Loucy (cell line): Measurements from ENCODE around the gene IKBKG.

Experiments
- CTCF ChIP-seq: fragments of 200-600 bp; sonication (generic); conservative IDR thresholded peaks from 2 replicates; pipeline ENCODE4 v1.5.1; 2014; ENCODE audit warnings: mild to moderate bottlenecking, antibody characterized with exemption, low read length
- EZH2phosphoT487 ChIP-seq: fragments of 200-600 bp; IDR thresholded peaks from 2 replicates; pipeline ENCODE4 v1.6.1; 2018; ENCODE audit warnings: antibody characterized with exemption, mild to moderate bottlenecking, moderate library complexity, borderline replicate concordance

- TF ChIP-seq CTCF (no peak), EZH2phosphoT487 (no peak)
Measured at GRCh38 chrX:154515966-154516655, 31.3 kb upstream of the IKBKG start, which contains the start of gene FAM3A.
